ENCODE data around the gene SPARCL1.

The SPARCL1 gene

GRCh38 chr4:87566276-87566675, 37.1 kb upstream of the SPARCL1 start:
- no peak overlapping the region for H3K4me3 ChIP-seq (ENCODE audit: low read length)
- DNase-seq (ENCODE audit: low read depth), result no peak
- TF ChIP-seq, protein P1, sequence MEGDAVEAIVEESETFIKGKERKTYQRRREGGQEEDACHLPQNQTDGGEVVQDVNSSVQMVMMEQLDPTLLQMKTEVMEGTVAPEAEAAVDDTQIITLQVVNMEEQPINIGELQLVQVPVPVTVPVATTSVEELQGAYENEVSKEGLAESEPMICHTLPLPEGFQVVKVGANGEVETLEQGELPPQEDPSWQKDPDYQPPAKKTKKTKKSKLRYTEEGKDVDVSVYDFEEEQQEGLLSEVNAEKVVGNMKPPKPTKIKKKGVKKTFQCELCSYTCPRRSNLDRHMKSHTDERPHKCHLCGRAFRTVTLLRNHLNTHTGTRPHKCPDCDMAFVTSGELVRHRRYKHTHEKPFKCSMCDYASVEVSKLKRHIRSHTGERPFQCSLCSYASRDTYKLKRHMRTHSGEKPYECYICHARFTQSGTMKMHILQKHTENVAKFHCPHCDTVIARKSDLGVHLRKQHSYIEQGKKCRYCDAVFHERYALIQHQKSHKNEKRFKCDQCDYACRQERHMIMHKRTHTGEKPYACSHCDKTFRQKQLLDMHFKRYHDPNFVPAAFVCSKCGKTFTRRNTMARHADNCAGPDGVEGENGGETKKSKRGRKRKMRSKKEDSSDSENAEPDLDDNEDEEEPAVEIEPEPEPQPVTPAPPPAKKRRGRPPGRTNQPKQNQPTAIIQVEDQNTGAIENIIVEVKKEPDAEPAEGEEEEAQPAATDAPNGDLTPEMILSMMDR (conservative IDR thresholded peaks at IDR 0.05; ENCODE audit: low read depth, low read length), result no peak

DNA sequence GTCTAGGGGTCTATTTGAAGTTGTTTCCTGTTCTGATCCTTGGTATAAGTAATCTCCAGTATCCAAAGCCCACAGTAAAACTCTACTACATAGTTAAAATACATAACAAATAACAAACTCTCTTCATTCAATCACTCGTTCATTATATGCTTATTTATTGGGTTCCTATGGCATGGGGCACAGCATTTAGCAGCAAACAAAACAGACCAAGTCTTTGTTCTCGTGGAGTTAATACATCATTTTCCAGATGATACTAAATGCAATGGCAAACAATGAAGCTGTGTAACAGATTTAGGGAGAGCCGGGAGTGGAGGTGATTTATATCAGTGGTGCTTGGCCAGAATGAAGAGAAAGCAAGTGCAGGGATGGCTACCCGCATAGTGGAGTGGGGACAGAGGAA, 36.6 kb upstream of the SPARCL1 start:
- H3K4me3 ChIP-seq (ENCODE audit: low read length), result no peak overlapping the region
- TF ChIP-seq, protein P1 (conservative IDR thresholded peaks at IDR 0.05; ENCODE audit: low read depth, low read length), result no peak
- no peak for DNase-seq (ENCODE audit: low read depth)

GRCh38 chr4:87560802-87561201, 31.6 kb upstream of the SPARCL1 start:
- TF ChIP-seq, protein P1 (conservative IDR thresholded peaks at IDR 0.05; ENCODE audit: low read depth, low read length), result no peak
- H3K4me3 ChIP-seq (ENCODE audit: low read length), result no peak overlapping the region
- DNase-seq (ENCODE audit: low read depth), result no peak

DNA sequence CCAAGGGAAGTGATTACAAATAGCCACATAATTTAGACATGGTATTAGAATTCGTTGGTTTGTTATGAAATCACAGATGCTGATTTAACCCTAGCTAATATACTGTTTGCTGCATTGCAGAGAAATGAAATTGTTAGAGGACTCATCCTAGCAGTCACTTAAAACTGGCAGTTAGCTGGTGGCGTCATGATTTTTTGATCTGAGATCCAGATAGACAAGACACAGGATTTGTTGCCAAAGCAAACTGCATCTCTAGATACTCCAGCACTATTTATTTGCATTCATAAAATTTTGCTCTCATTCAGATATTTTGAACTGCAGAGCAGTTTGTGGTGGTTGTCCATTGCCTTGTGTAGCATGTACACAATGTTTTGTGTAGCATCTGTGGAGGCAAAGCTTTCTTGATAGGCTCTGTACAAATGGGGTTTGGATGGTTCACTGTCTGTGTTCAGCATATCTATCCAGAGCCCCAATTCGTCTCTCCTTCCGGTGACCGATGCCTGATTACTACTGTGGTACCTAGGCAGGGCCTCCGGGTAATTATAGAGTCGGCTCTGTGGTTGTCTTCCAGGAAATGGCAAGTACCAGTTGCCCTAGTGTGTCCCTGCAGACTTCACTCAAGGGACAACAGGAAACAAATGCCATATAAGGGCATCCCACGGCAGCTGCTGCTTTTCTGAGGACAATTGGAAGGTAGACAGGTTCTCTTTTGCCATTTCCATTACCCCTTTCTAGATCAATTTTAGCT, 30.1 kb upstream of the SPARCL1 start:
- no peak for DNase-seq (ENCODE audit: low read depth)
- H3K4me3 ChIP-seq (ENCODE audit: low read length), result no peak overlapping the region
- TF ChIP-seq, protein P1 (conservative IDR thresholded peaks at IDR 0.05; ENCODE audit: low read depth, low read length), result no peak

DNA sequence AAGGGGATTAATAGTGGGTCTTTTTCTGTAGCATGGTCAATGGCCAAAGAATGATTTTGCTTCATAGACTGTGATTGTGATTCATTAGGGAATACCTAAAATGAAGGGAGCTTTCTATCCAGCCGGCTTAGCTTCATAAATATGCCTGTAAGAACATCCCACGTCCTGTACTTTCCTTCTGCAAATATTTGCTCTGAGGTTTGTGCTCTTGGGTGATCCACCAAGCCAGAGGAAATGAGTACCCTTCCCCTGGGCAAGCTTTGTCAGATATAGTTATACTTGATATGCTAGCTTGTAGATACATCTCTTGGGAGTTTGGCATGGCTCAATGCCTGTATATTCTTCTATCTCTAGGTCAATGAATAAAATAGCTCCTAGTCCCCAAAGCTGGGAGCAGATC, 28.2 kb upstream of the SPARCL1 start:
- no peak for DNase-seq (ENCODE audit: low read depth)
- TF ChIP-seq, protein P1 (conservative IDR thresholded peaks at IDR 0.05; ENCODE audit: low read depth, low read length), result no peak
- H3K4me3 ChIP-seq (ENCODE audit: low read length), result no peak overlapping the region

DNA sequence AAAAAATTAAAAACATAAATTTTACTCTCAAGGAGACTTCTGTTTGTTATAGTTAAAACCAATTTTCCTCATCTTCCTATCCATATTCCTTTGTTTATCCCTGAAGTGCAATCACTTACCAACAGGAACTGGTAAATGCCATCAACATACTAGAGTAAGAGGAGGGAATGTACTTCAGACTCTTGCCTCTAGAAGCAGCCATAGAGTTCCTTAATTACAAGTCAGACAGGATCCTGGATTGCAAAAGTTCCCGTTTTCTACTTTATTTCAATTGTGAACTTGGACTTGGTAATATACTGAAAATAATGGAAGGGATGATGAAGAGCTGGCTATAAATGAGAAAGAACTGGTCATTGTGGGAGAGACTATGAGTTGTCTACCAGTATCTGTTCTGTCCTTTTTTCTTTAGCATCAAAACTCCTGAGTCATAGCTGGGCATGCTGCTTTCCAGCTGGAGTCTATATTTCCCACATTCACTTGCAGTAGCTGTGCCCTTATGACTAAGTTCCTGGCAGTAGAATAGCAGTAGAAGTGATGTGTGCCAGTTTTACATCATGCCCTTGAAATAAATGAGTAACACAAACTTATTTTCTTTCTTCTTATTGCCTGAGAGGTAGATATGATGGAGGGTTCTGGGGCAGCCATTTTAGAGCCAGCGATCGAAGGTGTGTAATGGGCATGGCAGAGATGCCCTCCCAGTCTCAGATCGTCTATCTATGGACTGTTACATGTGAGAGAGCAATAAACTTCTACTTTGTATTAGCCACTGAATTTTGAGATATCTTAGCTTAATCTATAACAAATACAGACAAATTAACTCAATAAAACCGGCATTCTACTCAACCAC, 26.8 kb upstream of the SPARCL1 start:
- no peak overlapping the region for H3K4me3 ChIP-seq (ENCODE audit: low read length)
- DNase-seq (ENCODE audit: low read depth), result peak; percentile 56
- TF ChIP-seq, protein P1 (conservative IDR thresholded peaks at IDR 0.05; ENCODE audit: low read depth, low read length), result no peak

Data from retinal pigment epithelial cell (primary cell).